GM18873 (cell line): ENCODE data around the gene CPEB1.

Experiments
- ATAC-seq: cut with Tn5 transposase; IDR thresholded peaks from one replicate; pipeline ENCODE4 v1.9.1; 2021; ENCODE audit warnings: mild to moderate bottlenecking, moderate library complexity, moderate number of reproducible peaks; ENCODE audit not compliant: unreplicated experiment, low FRiP score

CPEB1 gene

DNA sequence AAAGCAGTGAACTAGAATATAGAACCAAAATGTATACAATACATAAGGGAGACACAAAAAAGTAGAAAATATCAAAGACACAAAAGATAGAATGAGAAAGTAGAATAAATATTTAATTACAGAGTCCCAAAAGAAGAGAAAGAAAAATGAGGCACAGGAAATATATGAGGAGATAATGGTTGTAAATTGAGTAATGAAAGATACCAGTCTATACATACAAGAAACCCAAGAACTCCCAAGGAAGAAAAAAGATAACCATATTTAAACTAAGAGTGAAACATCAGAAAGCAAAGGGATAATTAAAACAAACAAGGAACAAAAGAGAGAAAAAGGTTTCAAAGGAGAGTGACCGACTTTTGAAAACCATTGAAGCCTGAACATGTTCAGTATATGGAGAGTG, 47.3 kb downstream of the CPEB1 start:
- no peak for ATAC-seq

DNA sequence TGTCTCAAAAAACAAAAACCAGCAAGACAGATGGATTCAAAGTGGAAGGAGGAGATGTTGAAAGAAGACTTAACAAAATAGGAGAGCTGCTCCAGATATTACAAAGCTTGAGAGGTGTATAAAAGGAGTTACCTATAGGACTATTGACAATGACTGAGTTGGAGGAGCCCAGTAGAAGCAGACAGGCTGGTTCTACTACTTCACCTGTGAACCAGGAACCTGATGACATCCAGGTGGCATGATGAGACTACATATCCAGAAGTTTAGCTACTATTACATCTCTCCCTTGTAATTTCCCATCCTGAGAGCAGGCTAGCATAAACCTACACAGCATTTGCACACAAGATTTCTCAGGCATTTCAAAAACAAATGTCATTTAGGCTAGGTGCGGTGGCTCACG, 49.3 kb downstream of the CPEB1 start:
- ATAC-seq, result no peak

DNA sequence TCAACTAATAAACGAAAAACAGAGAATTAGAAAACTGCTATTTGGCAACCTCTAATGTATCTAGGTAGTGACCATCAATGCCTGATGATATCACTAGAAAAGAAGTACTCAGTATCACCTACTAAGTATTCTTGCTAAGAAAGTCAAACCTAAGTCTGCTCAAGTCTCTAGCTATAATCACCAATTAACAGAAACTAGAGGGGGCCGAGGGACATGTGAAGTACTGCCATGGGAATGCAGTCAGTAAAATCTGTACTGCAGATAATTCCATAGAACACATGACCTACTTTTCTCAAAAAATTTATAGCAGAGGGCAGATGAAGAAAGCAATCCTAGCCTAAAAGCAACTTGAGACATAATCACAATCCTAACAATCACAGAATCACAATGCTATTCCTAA, 51.4 kb downstream of the CPEB1 start:
- ATAC-seq, result no peak

DNA sequence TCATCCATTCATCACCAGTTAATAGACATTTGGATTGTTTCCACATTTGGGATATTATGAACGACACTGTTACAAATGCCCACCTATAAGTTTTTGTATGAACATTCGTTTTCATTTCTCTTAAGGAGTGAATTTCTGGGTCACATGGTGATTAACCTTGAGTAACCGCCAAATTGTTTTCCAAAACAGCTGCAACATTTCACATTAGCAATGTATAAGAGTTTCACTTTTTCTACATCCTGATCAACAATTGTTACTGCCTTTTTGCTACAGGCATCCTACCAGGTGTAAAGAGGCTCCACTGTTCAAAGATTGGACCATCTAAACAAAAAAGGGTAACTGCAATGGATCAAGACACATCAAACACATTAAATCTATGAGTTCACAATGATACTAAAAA, 52.0 kb downstream of the CPEB1 start:
- ATAC-seq, result no peak

DNA sequence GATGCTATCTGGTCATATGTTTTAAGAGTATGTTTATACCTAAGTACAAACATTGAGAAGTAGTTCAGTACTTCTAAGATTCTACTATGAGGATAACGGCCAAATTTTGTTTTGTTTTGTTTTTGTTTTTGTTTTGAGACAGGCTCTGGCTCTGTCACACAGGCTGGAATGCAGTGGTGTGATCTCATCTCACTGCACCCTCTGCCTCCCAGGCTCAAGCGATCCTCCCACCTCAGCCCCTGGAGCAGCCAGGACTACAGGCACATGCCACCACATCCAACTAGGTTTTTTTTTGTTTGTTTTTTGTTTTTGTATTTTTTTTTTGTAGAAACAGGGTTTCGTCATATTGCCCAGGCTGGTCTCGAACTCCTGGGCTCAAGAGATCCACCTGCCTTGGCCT, 59.4 kb downstream of the CPEB1 start:
- no peak for ATAC-seq

DNA sequence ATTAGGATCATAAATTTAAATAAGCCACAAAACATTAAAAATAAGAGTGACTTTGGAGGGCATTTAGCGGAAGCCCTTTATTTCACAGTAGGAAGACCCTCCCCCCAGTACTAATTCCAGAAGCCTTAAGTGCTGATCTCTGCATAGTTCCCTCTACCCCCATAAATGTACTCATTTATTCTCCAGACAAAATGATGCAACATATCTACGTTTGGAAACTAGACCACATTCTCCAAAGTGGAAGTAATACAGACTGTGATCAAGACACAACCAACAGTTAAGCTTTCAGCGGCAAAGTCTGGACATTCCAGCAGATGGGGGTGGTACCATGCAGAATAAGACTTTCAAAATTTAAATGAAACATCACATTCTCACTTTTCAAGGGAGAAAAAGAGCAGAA, 62.1 kb downstream of the CPEB1 start:
- no peak for ATAC-seq

DNA sequence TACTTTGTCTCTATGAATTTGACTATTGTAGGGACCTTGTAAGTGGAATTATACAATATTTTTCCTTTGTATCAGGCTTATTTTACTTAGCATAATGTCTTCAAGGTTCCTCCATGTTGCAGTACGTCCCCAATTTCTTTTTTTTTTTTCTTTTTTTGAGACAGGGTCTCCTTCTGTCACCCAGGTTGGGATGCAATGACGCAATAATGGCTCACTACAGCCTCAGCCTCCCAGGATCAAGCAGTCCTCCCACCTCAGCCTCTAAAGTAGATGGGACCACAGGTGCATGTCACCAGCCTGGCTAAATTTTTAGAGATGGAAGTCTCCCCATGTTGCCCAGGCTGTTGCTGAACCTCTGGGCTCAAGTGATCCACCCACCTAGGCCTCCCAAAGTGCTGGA, 66.5 kb downstream of the CPEB1 start:
- ATAC-seq, result no peak

DNA sequence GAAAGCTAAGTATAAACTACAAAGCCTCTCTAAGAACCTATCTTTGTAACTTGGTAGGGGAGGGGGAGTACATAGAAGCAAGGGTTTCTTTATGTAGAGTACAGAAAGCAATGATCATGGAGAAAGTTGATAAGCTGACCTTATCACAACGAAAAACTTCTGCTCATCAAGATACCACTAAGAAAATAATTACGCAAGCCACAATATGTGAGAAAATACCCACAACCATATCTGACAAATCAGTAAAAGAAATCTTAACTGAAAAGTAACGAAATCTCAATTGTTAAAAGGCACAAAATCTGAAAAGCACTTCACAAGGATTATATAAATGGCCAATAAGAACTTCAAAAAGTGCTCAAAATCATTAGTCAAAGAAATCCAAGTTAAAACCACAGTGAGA, 71.8 kb downstream of the CPEB1 start:
- ATAC-seq, result no peak

DNA sequence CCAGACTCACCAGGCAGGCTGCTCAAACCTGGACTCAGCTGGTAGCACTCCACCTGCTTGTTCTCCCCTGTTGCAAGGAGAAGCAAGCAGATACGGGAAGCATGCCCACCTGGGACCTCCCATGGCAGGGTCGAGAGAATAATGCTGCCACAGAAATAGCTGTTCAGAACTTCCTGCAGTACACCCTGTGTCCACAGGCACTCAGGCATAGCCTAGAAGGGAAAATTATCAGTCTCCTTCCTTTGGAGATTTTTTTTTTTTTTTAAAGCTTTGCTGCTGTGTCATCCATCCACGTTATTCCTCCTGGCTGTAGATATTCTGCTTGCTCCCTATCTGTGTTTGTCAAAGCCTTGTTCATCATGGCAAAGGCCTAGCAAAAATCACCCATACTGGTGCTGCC, 74.2 kb downstream of the CPEB1 start:
- no peak for ATAC-seq

DNA sequence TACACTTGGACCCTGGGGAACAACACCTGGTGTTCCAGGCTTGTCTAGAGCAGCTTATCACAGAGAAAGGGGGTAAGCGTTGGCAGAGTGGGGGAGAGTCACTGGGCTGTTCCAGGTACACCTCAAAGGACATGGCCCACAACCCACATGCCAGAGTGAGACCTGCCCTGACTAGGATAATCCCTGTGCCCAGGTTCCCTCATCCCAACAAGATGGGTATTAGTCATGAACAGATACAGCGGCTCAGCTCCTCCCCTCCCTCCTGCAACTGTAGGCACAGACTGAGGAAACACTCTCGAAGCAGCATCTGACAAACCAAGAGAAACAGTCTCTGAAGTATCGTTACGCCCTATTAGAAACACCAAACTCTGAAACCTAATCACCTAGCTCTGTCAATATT, 74.9 kb downstream of the CPEB1 start:
- ATAC-seq, result no peak

DNA sequence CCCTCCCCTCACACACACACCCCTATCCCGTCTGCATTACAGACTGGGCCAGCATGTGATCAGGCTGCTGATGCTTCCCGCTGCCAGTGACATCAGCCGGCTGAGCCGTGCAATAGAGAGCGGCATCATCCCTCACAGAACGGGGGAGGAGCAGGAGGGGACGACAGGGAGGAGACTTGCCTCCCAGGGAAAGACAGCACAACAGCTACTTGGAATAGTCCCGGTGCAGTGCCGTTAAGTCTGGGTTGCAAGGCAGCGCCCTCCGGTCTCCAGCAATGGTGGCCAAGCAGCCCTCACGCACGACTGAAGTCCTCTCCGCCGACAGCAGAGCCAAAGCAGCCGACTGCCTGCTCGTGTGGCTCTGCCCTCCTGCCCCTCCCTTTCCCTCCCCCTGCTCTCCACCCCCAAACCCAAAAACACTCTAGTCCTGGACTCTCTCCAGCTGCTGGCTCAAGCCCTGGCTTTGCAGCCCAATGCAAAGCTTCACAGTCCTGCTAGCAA, 75.4 kb downstream of the CPEB1 start:
- ATAC-seq, result no peak

DNA sequence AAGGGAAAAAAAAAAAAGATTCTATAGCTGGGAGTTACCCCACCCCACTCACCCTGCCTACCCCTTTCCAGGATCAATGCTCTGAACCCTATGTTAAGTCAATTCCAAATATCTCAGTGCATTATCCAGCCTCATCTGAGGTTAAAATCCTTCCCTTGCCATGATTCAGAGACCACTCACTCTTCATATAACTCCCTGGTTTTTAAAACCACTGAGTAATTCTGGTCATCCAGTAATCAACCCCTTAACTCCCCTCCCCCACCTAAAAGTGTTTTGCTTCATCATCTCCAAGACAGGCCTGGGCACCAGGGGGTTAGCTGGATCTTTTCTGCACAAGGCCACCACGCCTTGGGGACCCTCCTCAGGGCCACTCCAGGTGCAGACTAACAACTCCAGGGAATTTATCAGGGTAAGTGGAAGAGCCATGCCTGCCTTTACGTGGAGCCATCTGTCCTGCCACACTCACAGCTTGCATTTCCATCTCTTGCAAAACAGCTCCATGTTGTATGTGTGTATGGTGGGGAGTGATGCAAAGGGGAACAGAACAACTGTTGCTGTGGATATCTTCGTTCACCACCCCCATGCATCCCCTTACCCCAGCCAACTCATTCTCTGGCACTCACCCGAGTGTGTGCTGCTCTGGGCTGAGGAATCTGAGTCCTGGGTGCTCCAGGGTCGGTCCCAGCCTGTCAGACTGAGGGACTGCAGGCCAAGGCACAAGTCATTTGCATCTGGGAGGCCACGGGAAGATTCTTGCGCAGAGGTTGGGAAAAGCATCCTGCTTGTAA, 76.2 kb downstream of the CPEB1 start:
- no peak for ATAC-seq

DNA sequence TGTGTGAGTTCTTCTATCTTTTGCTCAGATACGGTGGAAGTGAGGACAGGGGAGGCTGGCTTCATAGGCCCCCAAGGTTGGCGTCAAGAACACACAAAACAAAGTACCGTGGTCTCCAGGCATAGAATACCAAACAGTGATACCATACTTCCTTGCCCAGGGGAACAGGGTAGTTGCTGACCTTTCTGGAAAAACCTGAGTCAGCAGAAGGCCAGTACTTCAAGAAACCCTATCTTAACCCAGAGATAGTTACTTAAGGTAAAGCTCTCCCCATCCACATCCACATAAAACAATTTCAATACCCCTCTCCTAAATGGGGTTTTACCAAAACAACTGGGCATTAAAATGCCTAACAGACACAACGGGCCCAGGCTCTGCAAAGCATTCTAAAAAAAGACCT, 77.3 kb downstream of the CPEB1 start:
- no peak for ATAC-seq

DNA sequence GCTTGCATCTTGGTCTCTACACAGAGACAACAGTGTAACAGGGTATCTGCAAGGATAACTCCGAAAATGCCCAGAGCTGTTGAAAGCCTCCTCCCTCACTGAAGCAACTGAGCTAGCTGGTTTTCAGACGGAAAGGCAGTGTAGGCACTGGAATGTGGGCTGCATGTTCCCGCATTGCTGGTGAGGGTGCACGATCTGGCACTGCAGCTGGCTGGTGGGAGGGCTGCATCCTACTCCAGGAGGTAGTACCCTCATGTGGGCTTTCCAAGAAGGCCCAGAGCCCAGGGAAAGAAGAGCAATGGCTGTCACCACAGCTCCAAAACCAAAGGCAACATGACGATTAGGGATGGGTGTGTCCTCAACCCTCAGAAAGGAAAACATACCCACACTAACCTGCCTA, 78.2 kb downstream of the CPEB1 start:
- no peak for ATAC-seq

DNA sequence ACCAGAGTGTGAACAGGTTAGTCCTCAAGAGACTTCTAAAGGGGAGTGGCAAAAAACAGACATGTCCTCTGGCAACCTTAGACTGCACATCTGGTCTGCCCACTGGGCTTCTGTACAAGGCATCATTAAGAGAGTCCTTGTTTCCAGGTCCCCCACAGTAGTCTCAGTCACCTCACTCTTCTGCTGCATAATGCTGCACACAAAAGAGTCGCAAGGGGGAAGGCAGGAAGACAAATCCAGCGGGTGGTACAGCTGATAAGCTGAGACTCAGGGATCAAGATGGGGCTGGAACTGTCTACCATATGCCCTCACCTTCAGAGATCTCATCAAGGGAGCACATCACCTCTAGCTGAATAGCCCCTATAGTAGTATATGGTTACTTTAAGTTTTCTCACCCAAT, 79.5 kb downstream of the CPEB1 start:
- no peak for ATAC-seq

DNA sequence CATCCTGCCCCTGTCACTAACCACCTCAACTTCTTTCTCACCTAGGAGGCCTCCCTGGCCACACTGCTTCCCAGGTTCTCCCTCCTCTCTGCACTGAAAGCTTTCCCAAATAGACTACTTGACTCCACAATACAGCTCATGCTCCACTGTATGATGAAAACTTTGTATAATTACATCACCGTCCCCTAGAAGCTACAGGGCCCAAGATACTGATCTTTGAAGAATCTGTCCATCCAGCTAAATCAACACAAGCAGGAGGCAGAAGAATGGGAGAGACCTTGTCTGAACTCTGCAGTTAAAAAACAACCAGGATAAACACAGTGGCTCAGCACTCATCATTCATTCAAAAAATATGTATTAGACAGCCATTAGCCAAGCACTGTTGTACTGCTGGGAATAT, 80.5 kb downstream of the CPEB1 start:
- ATAC-seq, result no peak

DNA sequence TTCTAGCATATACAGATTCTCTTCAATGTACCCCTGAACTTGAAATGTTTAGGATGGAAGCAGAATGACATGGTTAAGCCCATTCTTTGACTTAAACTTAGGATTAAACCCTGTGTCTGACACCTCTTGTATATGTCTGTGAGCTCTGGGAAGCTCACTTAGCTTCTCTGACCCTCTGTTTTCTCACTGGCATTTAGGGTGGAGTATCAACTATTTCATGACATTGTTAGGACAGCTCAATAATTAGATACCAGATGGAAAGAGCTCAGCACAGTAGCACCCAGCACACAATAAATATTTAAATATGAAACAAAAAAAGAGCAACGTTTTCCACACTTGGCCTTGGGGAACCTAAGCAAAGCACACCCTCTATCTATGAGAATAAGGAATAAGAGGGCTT, 88.7 kb downstream of the CPEB1 start:
- ATAC-seq, result no peak

DNA sequence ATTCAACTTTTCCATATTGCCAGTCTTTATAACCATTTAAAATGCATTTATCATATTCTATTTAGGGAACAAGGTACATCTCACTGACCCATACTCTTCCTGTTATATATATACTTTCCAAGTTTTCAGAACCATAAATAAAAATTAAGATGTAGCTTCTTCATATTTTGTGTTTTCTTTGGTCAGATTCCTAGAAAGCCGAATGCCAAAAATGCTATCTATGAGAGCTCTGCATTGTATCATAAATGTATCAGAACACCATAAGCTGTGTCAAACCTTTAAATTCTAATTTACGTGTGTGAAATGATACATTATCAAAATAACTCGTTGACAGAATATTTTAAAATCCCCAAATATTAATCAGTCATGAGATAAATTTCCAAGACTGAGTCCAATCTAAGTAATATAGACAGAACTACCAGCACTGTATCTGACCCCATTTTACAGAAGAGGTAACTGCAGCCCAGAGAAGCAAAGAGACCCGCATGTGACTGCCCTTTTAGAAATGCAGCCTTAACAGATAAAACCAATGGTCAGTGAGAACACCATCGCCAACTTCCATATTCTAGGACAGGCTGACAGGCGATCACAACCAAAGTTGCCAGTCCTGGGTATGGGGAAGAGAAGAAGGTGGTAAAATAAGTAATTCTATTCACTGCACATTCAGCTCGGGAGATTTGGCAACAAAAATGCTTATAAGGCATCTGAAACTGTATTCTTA, 90.7 kb downstream of the CPEB1 start:
- no peak for ATAC-seq

DNA sequence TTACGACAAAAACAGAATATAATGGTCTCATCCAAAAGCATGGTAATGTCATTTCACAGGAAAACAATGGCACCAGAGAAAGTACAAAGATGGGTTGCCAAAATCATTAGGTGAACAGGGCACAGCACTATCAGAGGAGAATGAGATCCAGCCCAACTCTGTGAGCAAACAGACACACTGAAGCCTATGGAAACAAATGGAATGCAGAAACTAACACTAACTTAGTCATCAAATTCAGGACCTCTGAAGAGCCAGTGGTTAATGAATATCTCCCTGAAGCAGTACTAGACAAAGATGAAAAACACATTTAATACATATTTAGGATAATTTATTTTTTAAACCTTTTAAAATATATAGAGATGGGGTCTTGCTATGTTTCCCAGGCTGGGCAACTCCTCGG, 92.3 kb downstream of the CPEB1 start:
- no peak for ATAC-seq

DNA sequence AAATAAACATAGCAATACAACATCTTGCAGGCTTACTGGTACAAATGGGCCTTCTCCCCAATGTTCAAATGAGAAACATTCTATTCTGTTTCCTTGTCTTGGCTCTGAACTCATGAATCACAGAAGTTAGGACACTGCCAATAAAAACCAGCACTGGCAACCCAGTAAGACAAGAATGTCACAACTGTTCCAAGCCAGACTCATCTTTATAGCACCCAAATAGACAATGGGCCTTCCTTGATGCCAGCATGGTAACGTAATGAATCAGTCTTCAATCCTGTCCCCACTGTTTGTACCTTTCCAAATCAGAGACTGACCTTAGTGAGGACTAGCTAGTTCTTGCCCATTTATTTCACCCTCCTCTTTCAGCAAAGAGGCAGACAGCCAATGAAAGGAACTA, 92.8 kb downstream of the CPEB1 start:
- no peak for ATAC-seq

DNA sequence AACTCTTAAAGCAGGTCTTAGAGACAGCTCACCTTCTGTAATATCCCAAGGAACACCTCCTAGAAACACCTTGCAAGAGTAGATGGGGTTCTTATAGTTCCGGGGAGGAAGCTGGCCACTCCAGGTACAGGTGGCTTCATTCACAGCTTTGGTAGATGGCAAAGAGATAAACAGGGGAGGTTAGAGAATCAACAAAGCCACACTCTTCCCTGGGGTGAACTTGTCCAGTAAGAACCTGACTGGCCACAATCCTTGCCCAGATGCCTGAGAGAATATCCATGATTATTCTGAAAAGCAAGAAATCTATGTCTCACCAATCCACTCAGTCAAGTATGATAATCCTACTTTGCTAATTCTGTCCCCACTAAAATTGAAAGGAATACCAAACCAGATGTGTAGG, 93.3 kb downstream of the CPEB1 start:
- ATAC-seq, result no peak

DNA sequence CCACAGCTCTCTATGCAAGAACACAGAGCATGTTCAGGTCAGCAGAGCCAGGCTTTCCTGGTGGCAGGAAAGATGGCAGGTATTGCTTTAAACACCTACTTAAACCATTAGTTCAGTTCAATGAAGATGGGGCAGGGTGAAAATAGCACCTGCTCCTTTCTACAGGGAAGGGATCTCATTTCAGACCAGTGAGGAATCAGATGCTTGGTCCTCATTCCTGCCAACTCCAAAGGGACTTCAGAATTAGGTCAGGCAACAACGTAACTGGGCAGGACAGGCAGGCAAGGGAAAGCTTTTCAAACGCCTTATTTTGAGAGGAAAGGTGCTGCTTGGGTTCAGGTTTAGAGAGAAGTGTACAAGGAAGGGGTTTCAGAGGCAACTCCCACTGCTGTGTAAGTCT, 94.3 kb downstream of the CPEB1 start:
- ATAC-seq, result no peak
